Measurements from ENCODE around the gene GABRR2. TPM values are rescaled to one million over a fixed set of nuclear protein-coding genes. Genes with fewer than 3 reads are reported as not detected.
"Not testable (repeated sequence)": the region's sequence is repeated elsewhere in the genome, so short reads cannot be mapped to it uniquely, and the experiment has no call there.

The GABRR2 gene
- total RNA-seq, 2 donors from 2014 or later = 0.14 to 0.40 TPM

DNA sequence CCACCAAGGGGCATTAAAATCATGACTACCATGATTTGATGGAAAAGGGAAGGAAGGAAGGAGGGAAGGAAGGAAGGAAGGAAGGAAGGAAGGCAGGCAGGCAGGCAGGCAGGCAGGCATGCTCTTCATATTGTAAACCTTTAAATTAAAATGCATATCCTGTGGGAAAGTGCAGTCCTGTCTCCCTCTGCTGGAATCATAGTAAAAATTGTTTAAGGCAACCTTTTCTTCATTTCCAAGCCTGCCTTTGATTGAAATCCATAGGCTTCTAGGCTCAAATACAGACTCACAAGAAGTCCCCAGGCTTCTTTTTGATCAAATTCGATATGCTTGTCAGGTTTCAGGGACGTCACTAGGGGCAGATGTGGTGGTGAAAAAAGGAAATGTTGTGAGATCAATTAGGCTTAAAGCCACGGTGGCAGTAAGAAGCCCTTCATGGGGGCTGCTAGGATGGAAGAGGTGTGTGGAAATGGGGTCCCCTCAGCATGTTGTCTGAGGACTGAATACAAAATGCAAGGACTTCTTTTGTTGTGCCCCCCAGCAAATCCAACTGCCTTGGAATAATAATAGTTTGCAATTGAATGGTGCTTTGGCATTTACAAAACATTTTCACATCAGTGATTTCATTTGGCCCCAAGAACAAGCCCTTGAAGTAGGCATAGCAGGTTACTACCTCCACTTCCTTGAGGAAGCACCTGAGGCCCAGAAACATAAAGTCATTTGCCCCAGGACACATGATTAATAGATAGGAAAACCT lies 72.3 kb downstream of the GABRR2 start:
- no peaks in the 10 kb centered on the region for H3K27me3 ChIP-seq (replicated peaks; ENCODE audit: insufficient read depth)
- no peak overlapping the region for H3K27ac ChIP-seq
- no peaks in the 10 kb centered on the region for H3K36me3 ChIP-seq
- DNase-seq (ENCODE audit: low spot score) = peak; percentile 27
- TF ChIP-seq POLR2A (IDR thresholded peaks at IDR 0.05) = no peak
- TF ChIP-seq, protein P1, sequence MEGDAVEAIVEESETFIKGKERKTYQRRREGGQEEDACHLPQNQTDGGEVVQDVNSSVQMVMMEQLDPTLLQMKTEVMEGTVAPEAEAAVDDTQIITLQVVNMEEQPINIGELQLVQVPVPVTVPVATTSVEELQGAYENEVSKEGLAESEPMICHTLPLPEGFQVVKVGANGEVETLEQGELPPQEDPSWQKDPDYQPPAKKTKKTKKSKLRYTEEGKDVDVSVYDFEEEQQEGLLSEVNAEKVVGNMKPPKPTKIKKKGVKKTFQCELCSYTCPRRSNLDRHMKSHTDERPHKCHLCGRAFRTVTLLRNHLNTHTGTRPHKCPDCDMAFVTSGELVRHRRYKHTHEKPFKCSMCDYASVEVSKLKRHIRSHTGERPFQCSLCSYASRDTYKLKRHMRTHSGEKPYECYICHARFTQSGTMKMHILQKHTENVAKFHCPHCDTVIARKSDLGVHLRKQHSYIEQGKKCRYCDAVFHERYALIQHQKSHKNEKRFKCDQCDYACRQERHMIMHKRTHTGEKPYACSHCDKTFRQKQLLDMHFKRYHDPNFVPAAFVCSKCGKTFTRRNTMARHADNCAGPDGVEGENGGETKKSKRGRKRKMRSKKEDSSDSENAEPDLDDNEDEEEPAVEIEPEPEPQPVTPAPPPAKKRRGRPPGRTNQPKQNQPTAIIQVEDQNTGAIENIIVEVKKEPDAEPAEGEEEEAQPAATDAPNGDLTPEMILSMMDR (IDR thresholded peaks at IDR 0.05) = peak in 3 of 4 experiments; percentile 35 to 75 (median 72)
- TF ChIP-seq POLR2AphosphoS5 (IDR thresholded peaks at IDR 0.05) = peak; percentile 18
- H3K9me3 ChIP-seq = no peaks in the 10 kb centered on the region
- 15% methylated on average over 3 of the region's 3 CpGs for WGBS
- intact Hi-C loops (cut with DNase I) = loop anchor here (5.0 kb wide), 2 partner anchors 120 to 260 kb away; no protein-coding TSS in a partner anchor
- no peaks in the 10 kb centered on the region for H3K4me1 ChIP-seq (replicated peaks)
- H3K4me3 ChIP-seq = no peak overlapping the region

DNA sequence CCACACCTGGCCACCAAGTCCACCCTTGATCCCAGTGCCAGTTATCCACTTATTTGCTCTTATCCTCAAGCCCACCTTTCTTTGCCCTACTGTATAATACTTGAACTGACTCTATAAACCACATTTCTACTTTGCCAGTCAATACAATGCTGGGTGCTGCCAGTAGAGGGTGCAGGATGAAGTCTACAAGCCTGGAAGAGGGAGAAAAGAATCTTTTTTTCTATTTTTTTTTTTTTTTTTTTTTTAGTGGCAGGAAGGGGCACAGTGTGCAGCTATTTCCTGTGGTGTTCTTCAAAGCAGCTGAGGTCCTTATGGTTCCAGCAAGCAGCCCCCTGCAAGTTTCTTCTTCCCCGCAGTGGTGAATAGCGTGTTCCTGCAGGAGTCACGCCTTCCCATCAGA lies 75.8 kb downstream of the GABRR2 start:
- H3K9me3 ChIP-seq = no peaks in the 10 kb centered on the region
- 96% methylated on average over 3 of the region's 3 CpGs for WGBS
- DNase-seq (ENCODE audit: low spot score) = no peak
- intact Hi-C loops (cut with DNase I) = no loop called here
- H3K4me3 ChIP-seq = no peak overlapping the region
- no peaks in the 10 kb centered on the region for H3K4me1 ChIP-seq (replicated peaks)
- H3K36me3 ChIP-seq = no peaks in the 10 kb centered on the region
- TF ChIP-seq, protein P1 (IDR thresholded peaks at IDR 0.05) = no peak
- no peak overlapping the region for H3K27ac ChIP-seq
- H3K27me3 ChIP-seq (replicated peaks; ENCODE audit: insufficient read depth) = no peaks in the 10 kb centered on the region

DNA sequence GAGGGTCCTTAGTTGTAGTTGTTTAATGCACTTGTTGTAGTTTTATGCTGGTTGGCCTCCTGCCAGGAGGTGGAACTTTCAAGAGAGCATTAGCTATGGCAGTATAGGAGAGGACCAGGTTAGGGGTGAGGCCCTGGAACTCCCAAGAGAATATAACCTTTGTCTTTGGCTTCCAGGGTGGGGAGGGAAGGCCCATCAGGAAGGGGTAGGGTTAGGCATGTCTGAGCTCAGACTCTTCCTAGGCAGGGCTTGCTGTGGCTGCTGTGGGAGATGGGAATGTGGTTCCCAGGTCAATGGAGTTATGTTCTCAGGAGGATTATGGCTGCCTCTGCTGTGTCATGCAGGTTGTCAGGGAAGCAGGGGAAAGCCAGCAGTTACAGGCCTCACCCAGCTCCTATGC lies 77.9 kb downstream of the GABRR2 start:
- no peaks in the 10 kb centered on the region for H3K36me3 ChIP-seq
- no peak overlapping the region for H3K27ac ChIP-seq
- no peaks in the 10 kb centered on the region for H3K9me3 ChIP-seq
- intact Hi-C loops (cut with DNase I) = no loop called here
- TF ChIP-seq POLR2A (IDR thresholded peaks at IDR 0.05) (no peak), POLR2AphosphoS5 (IDR thresholded peaks at IDR 0.05) (no peak)
- H3K4me1 ChIP-seq (replicated peaks) = no peaks in the 10 kb centered on the region
- H3K27me3 ChIP-seq (replicated peaks; ENCODE audit: insufficient read depth) = no peaks in the 10 kb centered on the region
- H3K4me3 ChIP-seq = no peak overlapping the region
- no peak for DNase-seq (ENCODE audit: low spot score)

DNA sequence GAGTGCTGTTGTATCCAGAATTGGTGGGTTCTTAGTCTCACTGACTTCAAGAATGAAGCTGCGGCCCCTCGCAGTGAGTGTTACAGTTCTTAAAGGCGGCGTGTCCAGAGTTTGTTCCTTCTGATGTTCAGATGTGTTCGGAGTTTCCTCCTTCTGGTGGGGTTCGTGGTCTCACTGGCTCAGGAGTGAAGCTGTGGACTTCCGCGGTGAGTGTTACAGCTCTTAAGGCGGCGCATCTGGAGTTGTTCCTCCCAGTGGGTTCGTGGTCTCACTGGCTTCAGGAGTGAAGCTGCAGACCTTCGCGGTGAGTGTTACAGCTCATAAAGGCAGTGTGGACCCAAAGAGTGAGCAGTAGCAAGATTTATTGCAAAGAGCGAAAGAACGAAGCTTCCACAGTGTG lies 81.5 kb downstream of the GABRR2 start:
- H3K9me3 ChIP-seq; H3K4me1 ChIP-seq (replicated peaks); H3K36me3 ChIP-seq; H3K4me3 ChIP-seq; intact Hi-C loops (cut with DNase I); DNase-seq (ENCODE audit: low spot score); H3K27me3 ChIP-seq (replicated peaks; ENCODE audit: insufficient read depth); H3K27ac ChIP-seq: not testable (repeated sequence)
- 86% methylated on average over 14 of the region's 15 CpGs for WGBS

DNA sequence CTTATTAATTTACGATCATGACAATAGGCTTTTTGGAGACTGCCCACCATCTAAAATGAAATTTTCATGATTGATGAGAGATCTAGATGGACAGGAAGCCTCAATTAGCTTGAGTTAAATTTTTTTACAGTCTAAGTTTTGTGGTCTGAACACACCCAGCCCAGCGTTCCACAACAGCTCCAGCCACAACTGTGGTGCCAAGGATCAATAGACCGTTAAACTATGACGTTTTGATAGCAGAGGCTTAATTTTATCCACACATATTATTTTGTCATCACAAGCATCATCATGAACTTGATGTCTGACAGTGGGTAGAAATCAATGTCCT lies 92.4 kb downstream of the GABRR2 start:
- no peak for DNase-seq (ENCODE audit: low spot score)
- Histone ChIP-seq H3K36me3 (no peaks in the 10 kb centered on the region), H3K9me3 (no peaks in the 10 kb centered on the region), H3K27me3 (replicated peaks; ENCODE audit: insufficient read depth) (no peaks in the 10 kb centered on the region), H3K4me1 (replicated peaks) (no peaks in the 10 kb centered on the region), H3K4me3 (no peak overlapping the region), H3K27ac (no peak overlapping the region)
- TF ChIP-seq, protein P1 (IDR thresholded peaks at IDR 0.05) = no peak
- TF ChIP-seq POLR2AphosphoS5 (IDR thresholded peaks at IDR 0.05) (no peak), POLR2A (IDR thresholded peaks at IDR 0.05) (no peak)
- WGBS = 47% methylated on average over 4 of the region's 4 CpGs
- intact Hi-C loops (cut with DNase I) = no loop called here

DNA sequence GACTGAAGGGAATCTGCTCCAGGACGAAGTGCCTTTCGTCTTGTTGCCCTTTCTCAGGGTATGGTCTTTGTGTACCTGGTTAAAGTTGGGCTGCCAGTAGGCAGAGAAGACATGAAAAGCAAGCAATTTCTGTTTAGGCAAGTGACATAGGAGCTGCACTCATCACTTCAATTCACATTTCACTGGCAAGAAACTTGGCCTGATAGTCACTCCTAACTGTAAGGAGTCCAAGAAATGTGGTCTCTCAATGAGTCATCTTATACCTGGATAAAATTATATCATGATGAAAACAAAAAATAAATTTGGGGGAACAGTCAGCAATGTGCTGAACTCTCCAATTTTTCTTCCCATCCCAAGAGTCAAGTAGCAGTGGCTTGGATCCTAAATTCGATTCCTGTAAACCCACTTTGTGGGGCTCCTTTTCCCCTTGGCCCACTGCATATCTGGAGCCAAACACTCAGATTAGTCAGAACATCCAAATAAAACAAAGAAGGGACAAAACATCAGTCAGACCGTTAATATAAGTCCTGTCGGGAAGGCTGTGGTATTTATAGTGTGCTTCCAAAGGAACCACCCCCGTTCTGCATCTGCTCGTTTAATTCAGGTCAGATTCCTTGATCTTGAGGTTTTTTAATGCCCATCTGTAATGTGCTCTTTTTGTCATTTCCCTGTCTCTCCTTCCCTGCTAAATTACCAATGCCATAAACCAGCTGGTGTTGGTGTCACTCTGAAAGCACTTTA lies 93.0 kb downstream of the GABRR2 start:
- H3K9me3 ChIP-seq = no peaks in the 10 kb centered on the region
- no peaks in the 10 kb centered on the region for H3K27me3 ChIP-seq (replicated peaks; ENCODE audit: insufficient read depth)
- no peaks in the 10 kb centered on the region for H3K36me3 ChIP-seq
- H3K27ac ChIP-seq = no peak overlapping the region
- no peak for DNase-seq (ENCODE audit: low spot score)
- H3K4me1 ChIP-seq (replicated peaks) = no peaks in the 10 kb centered on the region
- TF ChIP-seq POLR2A (IDR thresholded peaks at IDR 0.05) (no peak), POLR2AphosphoS5 (IDR thresholded peaks at IDR 0.05) (peak; percentile 17)
- TF ChIP-seq, protein P1 (IDR thresholded peaks at IDR 0.05) = no peak
- 13% methylated on average over 7 of the region's 7 CpGs for WGBS
- H3K4me3 ChIP-seq = no peak overlapping the region
- intact Hi-C loops (cut with DNase I) = no loop called here

Measured in prostate gland (tissue), 2 donors.